Endometrial microvascular endothelial cells (primary cell): ENCODE data around the gene RASGRF2. TPM values are rescaled to one million over a fixed set of nuclear protein-coding genes. Genes with fewer than 3 reads are reported as not detected.
"Not testable (repeated sequence)": the region's sequence is repeated elsewhere in the genome, so short reads cannot be mapped to it uniquely, and the experiment has no call there.

Source experiments
- in situ Hi-C: cut with HindIII; loops from 2 replicates; pipeline ENCODE4 v1.10.0; 2017; ENCODE audit warnings: low sequenced_read_pairs, low pct_unique_long_range_greater_than_20kb; ENCODE audit errors: inconsistent ontology term
- total RNA-seq: library from RNA; depleted of rRNA; stranded (reverse); fragments of >200 nt; gene quantifications from one replicate; pipeline ENCODE4 v1.2.3, GENCODE V29; 2015; ENCODE audit errors: inconsistent ontology term

The RASGRF2 gene
- total RNA-seq, 1 donor from 2014 or later, result 12.5 TPM

DNA sequence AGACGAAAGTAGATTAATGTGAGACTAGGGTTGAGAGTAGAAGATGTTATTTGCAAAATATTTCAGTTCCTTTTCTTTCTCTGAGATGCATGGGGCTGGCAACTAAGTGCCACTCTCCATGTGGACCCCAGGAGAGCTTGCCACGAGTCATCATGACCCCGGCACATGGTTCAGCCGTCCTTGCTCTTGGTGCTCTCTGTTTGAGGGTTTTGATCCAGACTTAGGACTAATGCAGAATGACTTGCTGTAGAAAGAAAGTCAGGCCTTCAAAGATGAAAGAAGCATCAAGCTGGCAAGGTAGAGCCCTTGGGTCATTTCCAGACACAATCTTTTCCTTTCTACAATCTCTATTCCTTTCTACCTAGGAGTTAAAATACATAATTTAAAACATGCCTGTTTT lies 84.7 kb downstream of the RASGRF2 start:
- in situ Hi-C loops, result no loop called here

DNA sequence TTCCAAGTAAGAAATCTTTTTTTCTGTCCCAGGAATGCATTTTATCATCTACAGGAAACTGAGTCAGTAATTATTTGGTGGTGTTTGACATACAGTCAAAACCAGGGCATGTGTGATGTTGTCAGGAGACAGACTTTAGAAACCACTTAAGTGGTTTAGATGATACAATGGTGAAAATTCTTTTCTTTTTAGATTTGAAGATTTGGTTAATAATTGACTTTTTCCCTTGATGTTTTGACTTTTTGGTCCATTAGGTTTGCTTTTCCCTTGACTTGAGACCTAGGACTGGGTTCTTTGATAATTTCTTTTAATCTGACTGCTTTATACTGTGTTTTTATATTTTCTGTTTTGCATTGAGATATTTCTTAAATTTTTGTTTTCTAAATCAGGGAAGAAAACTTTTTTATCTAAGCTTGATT lies 85.2 kb downstream of the RASGRF2 start:
- in situ Hi-C loops, result no loop called here

DNA sequence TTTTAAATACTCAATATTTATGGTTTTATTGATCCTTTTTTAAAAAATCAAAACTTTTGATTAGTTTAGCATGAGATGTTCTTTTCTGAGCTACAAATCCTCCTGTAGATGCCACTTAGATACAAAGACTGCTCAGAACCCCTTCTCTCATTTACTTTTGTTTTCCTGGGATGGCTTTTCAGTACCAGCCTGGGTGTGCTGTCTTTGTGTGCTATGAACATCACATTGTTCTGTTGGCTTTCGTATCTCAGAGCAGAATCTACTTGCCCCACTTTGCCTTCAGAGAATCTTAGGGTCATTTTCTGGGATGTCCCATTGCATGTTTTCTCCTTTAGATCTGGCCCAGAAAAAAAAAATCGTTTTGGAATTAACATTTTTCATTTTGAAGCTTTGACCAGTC lies 85.9 kb downstream of the RASGRF2 start:
- in situ Hi-C loops, result no loop called here

DNA sequence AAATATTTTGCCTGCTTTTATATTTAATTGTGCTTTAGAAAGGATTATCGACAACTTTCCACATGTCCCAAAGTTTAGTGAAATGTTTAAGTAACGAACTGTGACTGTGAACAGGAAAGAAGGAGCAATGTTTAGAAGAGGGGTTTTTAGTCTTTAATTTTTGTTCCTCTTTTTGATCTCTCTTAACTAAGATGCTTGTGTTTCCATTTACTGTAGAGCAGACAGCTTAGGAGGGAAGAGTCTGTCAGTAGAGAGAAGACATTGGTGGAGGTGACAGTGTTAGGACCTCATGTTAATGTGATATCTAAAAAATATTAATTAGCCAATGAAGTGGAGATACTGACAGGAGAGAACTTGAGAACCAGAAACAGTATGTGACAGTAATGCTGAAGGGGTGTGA lies 92.2 kb downstream of the RASGRF2 start:
- in situ Hi-C loops, result no loop called here

DNA sequence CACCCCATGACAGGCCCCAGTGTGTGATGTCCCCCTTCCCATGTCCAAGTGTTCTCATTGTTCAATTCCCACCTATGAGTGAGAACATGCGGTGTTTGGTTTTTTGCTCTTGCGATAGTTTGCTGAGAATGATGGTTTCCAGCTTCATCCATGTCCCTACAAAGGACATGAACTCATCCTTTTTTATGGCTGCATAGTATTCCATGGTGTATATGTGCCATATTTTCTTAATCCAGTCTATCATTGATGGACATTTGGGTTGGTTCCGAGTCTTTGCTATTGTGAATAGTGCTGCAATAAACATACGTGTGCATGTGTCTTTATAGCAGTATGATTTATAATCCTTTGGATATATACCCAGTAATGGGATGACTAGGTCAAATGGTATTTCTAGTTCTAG lies 93.1 kb downstream of the RASGRF2 start:
- in situ Hi-C loops, result not testable (repeated sequence)

DNA sequence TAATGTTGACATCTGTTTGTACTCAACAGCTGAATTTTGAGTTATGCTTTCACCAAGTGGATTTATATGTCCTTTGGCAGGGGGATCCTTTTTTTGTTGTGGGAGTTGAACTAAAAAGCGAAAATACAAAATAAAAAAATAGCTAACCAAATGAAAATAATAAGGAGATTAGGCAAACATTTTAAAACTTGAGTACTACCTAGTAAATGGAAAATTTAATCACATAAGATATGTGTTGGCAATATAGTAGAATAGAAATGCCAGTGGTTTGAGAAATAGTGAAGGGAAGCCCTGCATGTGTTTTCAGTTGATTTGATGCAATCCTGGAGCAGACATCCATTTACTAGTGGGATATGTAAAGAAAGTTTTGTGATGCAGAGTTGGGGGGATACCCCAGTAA lies 98.0 kb downstream of the RASGRF2 start:
- in situ Hi-C loops, result no loop called here

DNA sequence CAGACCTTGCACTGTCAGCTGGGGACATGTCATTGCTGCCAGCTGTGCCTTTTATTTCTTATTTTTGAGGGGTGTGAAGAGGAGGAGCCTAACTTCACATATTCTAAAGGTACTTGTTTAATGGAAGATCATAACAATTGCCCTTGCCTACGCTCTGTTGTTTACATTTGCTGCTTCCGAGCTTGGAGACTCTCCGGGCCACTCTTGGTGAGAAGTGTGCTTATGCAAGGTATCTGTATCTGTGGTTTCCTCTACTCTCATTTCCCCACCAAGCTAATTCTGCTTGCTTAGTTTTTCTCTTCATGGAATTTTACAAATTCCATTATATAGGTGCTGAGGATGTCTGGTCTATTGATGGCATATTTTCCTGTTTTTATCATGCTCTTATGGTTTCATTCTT lies 105.3 kb downstream of the RASGRF2 start:
- in situ Hi-C loops, result no loop called here

DNA sequence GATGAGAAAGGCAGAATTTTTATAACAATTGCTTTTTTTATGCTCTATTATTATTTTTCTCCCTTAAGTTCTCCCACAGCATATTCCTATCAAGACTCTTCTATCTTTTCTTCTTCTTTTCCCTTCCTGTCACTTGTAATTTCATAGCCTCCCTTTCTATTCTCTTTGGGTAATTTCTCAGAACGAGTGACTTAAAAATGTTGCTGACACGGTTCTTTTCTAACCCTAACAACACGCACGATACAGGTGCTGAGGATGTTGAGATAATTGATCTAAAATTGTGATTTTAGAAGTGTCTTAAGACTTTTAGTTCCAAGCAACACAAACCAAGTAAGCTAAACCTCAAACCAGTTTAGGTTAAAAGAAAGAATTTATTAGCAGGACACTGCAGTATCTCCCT lies 105.9 kb downstream of the RASGRF2 start:
- in situ Hi-C loops, result no loop called here

DNA sequence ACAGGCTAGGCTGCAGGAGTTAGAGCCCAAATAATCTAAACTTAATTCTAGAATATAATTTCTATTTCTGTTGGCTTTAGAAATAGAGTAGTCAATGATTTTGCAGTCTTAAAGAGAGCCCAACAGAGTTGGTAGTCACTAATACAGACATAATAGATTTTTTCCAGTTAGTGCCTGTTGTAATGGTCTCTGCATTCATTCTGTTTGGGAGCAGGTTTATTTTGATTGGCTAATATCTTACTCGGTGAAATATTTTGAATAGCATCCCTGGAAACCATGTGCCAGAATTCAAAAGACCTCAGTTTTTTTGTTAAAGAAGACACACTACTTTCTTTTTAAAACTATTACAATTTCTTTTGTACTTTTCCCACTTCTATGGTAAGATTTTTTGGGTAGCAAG lies 107.2 kb downstream of the RASGRF2 start:
- in situ Hi-C loops, result no loop called here

DNA sequence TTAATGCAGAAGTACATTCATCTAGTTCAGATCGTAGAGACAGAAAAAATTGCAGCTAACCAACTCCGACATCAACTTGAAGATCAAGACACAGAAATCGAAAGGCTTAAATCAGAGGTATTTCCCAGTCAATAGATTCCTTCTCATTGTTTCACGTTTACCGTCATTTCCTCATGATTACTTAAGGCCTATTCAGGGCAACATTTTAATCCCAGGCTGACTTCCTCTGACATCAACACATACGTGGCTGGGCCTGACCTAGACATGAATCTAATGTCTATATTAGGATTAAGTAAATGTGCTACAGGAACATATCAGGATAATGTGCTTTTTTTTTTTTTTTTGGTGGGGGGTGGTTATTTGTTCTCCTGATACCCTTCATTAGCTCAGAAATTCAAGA lies 107.9 kb downstream of the RASGRF2 start:
- in situ Hi-C loops, result no loop called here

DNA sequence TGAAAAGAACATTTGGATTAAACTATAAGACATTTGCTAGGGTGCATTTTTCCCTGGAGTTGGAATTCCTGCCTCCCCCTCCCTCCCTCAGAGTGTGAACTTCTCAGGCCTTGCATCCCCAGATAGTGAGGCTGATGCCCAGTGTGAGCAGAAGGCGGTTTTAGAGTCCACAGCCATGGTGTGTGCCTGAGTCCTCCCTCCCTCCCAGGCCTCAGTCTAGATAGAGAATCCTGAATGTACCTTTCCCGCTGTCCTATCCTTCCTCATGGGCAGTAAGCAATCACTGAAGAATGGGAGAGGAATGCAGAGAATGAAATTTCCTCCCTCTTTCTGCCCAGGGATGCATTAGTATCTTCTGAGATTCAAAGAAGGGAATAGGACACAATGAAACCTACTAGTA lies 108.5 kb downstream of the RASGRF2 start:
- in situ Hi-C loops, result no loop called here

DNA sequence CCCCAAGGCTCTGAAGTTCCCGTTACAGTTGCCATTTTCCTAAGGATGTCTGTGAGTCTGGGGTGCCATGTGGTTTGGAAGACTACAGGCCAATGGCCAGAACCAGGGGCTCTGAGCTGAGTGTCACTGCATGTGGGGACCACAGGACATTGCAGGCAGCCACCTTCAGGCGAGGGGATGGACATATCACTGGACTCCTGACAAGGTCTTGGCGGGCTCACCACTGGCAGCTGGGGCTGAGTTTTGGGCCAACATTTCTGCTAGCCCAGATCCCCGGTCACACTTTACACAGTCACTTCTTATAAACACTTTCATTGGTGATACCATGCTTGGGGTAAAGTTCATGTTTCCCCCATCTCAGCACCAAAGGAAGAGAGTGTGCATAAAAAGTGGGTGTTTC lies 109.8 kb downstream of the RASGRF2 start:
- in situ Hi-C loops, result no loop called here

DNA sequence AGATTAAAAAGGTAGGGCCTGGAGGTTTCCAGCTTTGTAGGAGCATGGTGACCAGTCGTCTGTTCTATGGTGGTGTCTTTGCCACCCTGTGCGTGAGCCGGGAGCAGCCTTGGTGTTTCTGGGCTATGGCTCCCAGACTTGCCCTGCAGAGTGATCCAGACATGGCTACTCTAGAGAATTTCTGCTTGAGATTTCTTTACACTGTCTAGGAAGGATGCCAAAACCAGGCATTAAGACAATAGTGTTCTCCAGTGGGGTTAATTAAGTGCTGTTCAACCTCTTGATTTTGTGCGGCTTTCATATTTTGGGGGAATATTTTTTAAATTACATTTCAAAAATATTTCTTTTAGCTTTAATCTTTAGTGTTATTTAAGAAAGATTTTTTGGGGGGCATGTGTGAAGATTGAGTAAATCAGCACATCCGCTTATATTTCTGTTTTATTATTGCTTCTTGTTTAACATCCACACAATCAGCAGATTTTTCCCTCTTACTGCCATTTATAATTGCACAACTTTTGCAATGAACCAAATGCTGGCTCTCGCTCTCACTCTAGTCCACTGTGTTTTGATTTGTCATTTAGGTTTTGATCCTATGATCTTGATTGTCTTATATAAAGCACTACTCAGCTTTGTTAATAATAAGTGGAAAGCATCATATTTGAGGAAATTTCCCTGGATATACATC lies 110.5 kb downstream of the RASGRF2 start:
- in situ Hi-C loops, result no loop called here

DNA sequence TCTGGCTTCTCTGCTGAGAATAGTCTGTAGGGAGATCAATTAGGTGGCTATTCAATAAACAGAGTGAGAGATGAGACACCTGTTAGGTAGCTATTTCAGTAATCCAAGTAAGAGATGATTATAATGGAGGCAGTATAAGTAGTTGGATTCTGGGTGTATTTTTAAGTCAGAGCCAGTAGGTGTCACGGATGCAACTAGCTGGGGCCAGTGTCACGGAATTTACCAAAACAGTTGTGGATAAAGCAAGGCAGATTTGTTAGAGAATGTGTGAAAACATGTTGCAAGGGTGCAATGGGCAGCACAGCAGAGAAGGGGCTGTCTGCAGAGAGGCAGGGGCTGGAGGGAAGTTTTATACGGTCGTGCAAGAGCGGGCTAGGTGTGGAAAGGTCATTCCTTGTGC lies 114.9 kb downstream of the RASGRF2 start:
- in situ Hi-C loops, result no loop called here

DNA sequence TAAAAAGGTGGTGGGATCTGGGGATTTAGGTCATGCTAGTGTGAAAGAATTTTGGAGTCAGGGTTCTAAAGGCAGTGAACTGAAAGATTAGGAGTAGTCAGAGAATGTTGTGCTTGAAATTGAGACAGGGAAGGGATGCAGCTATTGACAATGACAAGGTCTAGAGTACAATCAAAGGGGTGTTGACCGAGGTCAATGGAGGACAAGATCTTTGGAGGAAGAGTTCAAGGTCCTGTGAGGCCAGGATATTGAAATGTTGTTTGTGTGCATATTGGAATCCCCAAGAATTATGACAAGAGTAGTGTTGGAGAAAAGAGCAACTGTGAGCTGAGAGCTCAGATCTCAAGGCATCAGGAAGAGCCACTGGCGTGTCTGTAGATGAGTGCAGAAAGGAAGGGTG lies 116.9 kb downstream of the RASGRF2 start:
- in situ Hi-C loops, result no loop called here

DNA sequence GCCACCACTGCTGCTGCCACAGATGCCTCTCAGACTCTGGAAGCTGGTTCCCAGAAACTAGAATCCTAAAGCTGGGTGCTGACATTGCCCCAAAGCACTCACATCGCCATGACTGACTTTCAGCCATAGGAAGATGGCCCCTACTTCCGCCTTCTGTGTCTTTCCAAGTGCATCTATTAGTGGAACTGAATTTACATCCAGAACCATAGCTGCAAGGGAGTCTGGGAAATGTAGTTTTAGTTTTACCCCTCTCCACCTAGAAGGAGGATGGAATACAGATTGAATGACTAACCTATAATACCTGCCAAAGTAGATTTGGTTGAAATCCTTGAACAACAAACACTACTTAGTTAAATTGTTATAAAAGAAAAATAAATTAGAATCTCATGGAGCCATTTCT lies 118.8 kb downstream of the RASGRF2 start:
- in situ Hi-C loops, result no loop called here

DNA sequence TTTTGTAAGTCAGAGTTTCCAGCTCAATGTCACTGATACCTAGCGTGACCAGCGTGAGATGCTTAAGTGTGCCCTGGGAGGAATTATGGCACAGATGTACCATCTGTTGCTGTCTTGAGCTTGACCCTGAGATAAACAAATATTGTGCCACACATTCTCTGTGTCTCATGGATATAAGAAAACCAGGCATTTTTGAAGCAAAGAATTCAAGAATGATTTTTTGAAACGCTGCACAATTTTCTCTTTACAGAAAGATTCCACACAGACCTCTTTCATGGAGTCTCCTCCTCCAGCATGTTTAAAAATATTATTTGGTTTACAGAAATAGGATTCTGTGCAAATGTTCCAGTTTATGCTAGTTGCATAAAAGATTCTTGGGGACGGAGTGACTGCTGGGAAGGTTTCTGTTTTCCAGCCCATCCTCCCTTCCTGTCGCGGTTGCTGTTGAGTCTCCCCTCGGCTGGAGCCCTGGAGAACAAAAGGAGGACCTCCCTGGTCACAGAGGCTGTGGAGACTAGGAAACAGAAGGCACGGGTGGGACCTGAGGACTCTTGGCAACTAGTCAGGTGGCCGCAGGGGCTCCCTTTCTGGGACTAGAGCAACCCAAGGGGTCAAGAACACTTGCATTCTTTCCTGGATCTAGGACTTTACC lies 120.8 kb downstream of the RASGRF2 start:
- in situ Hi-C loops, result no loop called here

DNA sequence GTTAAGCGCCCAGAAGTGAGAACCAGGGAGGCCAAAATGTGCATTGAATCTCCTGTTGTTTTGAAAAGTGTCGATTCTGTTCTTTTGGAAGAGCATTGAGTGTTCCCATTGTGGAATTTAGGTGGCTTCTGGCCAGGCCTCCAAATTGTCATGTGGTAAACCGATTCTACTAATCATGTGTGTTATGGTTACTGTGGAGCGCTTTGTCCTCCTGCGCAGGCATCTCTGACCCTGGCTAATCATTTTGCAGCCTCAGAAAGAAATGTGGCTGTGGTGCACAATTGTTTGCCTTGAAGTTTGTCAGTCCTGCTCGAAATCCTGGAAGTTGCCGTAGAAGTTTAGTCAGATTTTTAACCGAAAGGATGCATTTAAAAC lies 121.3 kb downstream of the RASGRF2 start:
- in situ Hi-C loops, result no loop called here

DNA sequence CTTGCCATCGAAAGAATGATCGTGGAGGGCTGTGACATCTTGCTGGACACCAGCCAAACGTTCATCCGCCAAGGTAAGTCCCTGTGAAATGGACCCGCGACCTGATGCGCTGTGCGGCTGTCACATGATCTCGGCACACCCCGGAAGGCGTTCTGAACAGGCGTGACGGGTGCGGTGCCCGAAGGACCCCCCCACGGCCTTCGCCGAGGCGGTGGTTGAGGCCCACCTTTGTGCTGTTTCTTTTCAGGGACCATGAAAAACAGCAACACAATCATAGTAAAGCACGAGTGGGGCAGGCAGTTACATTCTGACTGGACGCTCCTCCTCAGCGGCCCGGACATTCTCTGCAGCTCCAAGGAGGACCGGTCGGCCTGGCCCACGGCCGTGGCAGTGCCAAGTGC lies 126.7 kb downstream of the RASGRF2 start:
- in situ Hi-C loops, result no loop called here

DNA sequence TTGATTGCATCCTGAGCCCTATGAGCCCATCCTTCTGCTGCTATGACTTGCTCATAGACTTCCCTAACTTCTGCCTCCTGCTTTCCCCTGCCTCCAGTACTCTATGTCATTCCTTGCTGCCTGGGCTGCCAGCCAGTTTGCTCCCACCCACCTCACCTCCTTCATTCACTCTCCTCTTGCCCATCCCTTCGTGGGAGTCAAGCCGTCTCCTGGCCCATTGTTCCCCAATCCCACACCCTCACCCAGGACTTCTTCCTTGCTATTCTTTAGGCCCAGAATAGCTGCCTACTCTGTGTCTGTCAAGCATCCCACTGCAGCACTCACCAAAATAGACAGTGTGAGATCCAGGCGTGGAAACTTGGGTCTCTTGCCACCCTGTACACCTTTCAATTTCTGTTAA lies 131.0 kb downstream of the RASGRF2 start:
- in situ Hi-C loops, result no loop called here
